K562 (cell line): Measurements from ENCODE around the gene SLAMF7. TPM values are rescaled to one million over a fixed set of nuclear protein-coding genes. Genes with fewer than 3 reads are reported as not detected.

Experiments
- ATAC-seq: fragments of 200-7000 bp; cut with Tn5 transposase; 3 replicates; pipeline ENCODE4 v1.9.1; 2020; ENCODE audit warnings: moderate library complexity
- BruUV-seq: library from RNA; stranded (reverse); fragments of 400-500 nt; replicated peaks from 2 replicates; lab custom pipeline; 2021; lab: Mats Ljungman, UMichigan
- CTCF ChIA-PET: fragments of 300-600 bp; formaldehyde crosslinking; extraction: SDS; loops from one replicate; lab custom pipeline; 2021; ENCODE audit warnings: low intra/inter-chr PET ratio; lab: Yijun Ruan, JAX
- POLR2A ChIA-PET: fragments of 300-600, 350-650 bp; sonication (Branson Sonifier 250); formaldehyde crosslinking; extraction: SDS; loops from one replicate; lab custom pipeline; 2021; ENCODE audit warnings: antibody characterized with exemption, inconsistent platforms; lab: Yijun Ruan, JAX
- DNase-seq, 4 experiments: peaks; one replicate each; pipeline versions ENCODE4 v3.0.0 to v3.0.0-alpha.2; 2011 to 2018; ENCODE audit warnings: low spot score in 3 of 4, mixed read lengths in 3 of 4; ENCODE audit errors: extremely low read depth in 1 of 4
- FAIRE-seq: peaks from 2 replicates; lab custom pipeline; 2011; peaks lifted over from hg19 to GRCh38; lab: Jason Lieb, UNC
- H2AFZ ChIP-seq: 2 replicates; pipeline ENCODE4 v1.6.0; 2011; ENCODE audit warnings: low read depth, low read length, control low read depth, inconsistent platforms
- H3K27ac ChIP-seq: fragments of 200-600 bp; 3 replicates; pipeline ENCODE4 v1.8.0; 2011; ENCODE audit warnings: low read depth, mild to moderate bottlenecking, control low read depth, inconsistent platforms, low read length, moderate library complexity, mixed read lengths; ENCODE audit errors: extremely low read depth
- H3K27me3 ChIP-seq, 2 experiments: fragments of 300-600 bp in 1 of 2; 2 replicates in 1 of 2; 3 replicates in 1 of 2; pipeline versions ENCODE4 v1.6.0 to v1.8.0; 2011; ENCODE audit warnings: inconsistent platforms in 2 of 2, low read length in 2 of 2, mild to moderate bottlenecking in 1 of 2, mixed read lengths in 1 of 2, moderate library complexity in 1 of 2; ENCODE audit not compliant: control insufficient read depth in 2 of 2, insufficient read depth in 2 of 2
- H3K36me3 ChIP-seq: fragments of 300-600 bp; 3 replicates; pipeline ENCODE4 v1.8.0; 2011; ENCODE audit warnings: mild to moderate bottlenecking, low read length, inconsistent platforms; ENCODE audit not compliant: control insufficient read depth, insufficient read depth
- H3K4me1 ChIP-seq, 2 experiments: fragments of 200-600 bp in 1 of 2; replicated peaks in 1 of 2; 2 replicates in 1 of 2; 3 replicates in 1 of 2; pipeline versions ENCODE4 v1.5.1 to v1.8.0; 2011; ENCODE audit warnings: inconsistent platforms in 2 of 2, low read length in 2 of 2, mild to moderate bottlenecking in 1 of 2, mixed read lengths in 1 of 2, moderate library complexity in 1 of 2; ENCODE audit not compliant: control insufficient read depth in 2 of 2, insufficient read depth in 2 of 2
- H3K4me2 ChIP-seq: 2 replicates; pipeline ENCODE4 v1.6.1; 2011; ENCODE audit warnings: low read length, control low read depth, inconsistent platforms, mixed read lengths; ENCODE audit not compliant: insufficient read depth
- H3K4me3 ChIP-seq: fragments of 200-600 bp; sonication (generic), shearing (Covaris generic); 2 replicates; pipeline ENCODE4 v1.5.1; 2016; ENCODE audit warnings: control low read depth, inconsistent platforms
- H3K79me2 ChIP-seq: fragments of 200-600 bp; 3 replicates; pipeline ENCODE4 v1.8.0; 2011; ENCODE audit warnings: low read length, inconsistent platforms; ENCODE audit not compliant: control insufficient read depth, insufficient read depth
- H3K9ac ChIP-seq, 2 experiments: 2 replicates each; pipeline versions ENCODE4 v1.6.0 to v1.6.1; 2011; ENCODE audit warnings: low read depth in 2 of 2, low read length in 2 of 2, control low read depth in 1 of 2, inconsistent platforms in 1 of 2, mild to moderate bottlenecking in 1 of 2, mixed read lengths in 1 of 2; ENCODE audit not compliant: insufficient read depth in 1 of 2
- H3K9me1 ChIP-seq: one replicate; pipeline ENCODE4 v1.6.0; 2011; ENCODE audit warnings: inconsistent platforms, mild to moderate bottlenecking, low read length, moderate library complexity; ENCODE audit not compliant: control insufficient read depth, insufficient read depth
- H3K9me3 ChIP-seq: replicated peaks from 2 replicates; pipeline ENCODE4 v1.5.1; 2011; ENCODE audit warnings: low read depth, low read length, inconsistent platforms; ENCODE audit not compliant: control insufficient read depth, insufficient read depth
- H4K20me1 ChIP-seq: replicated peaks from 2 replicates; pipeline ENCODE4 v1.6.1; 2011; ENCODE audit warnings: low read length, inconsistent platforms, mixed read lengths; ENCODE audit not compliant: control insufficient read depth, insufficient read depth
- BRCA1 ChIP-seq, 2 experiments: fragments of 450-650 bp in 1 of 2; sonication (generic) in 1 of 2; formaldehyde crosslinking in 1 of 2; IDR thresholded peaks; 2 replicates each; pipeline versions ENCODE4 v1.5.0 to v1.6.1; 2017 to 2020; ENCODE audit warnings: mild to moderate bottlenecking in 1 of 2, missing genetic modification reagents in 1 of 2
- CBX2 ChIP-seq: fragments of 200-600 bp; sonication (generic); IDR thresholded peaks from one replicate; pipeline ENCODE4 v1.6.1; 2012; ENCODE audit warnings: mild to moderate bottlenecking, low read length, inconsistent platforms; ENCODE audit not compliant: insufficient read depth, poor library complexity, severe bottlenecking
- FOXA1 ChIP-seq: fragments of 450-650 bp; IDR thresholded peaks from 2 replicates; pipeline ENCODE4 v1.6.1; 2016; ENCODE audit warnings: mild to moderate bottlenecking, borderline replicate concordance
- FUS ChIP-seq: fragments of 200-400 bp; formaldehyde crosslinking; optimal IDR thresholded peaks from 2 replicates; pipeline ENCODE3; 2017; ENCODE audit warnings: low read depth, low read length
- KDM1A ChIP-seq, 2 experiments: fragments of 450-650 bp; IDR thresholded peaks; 2 replicates each; pipeline ENCODE4 v1.6.1; 2016; ENCODE audit warnings: mild to moderate bottlenecking in 2 of 2
- LARP7 ChIP-seq: fragments of 450-650 bp; IDR thresholded peaks from 2 replicates; pipeline ENCODE4 v1.6.1; 2016
- MCM7 ChIP-seq, 2 experiments: fragments of 450-650 bp; IDR thresholded peaks; 2 replicates each; pipeline ENCODE4 v1.6.1; 2016 to 2018
- MEF2A ChIP-seq: IDR thresholded peaks from 2 replicates; pipeline ENCODE4 v1.6.1; 2011; ENCODE audit warnings: low read depth, mild to moderate bottlenecking, low read length, moderate library complexity; ENCODE audit not compliant: control insufficient read depth
- SMARCC2 ChIP-seq: fragments of 450-650 bp; IDR thresholded peaks from 2 replicates; pipeline ENCODE4 v1.6.1; 2017; ENCODE audit warnings: antibody characterized with exemption, moderate library complexity, mild to moderate bottlenecking, low read depth
- TCF7L2 ChIP-seq: fragments of 150-350 bp; IDR thresholded peaks from 2 replicates; pipeline ENCODE4 v1.6.1; 2016; ENCODE audit warnings: low read depth, mild to moderate bottlenecking, low read length, moderate library complexity
- WGBS: fragments of 100-300 bp; shearing (Covaris generic); methylation state at CpG from one replicate; pipeline ENCODE4 v1.1.6; 2016; ENCODE audit warnings: low coverage, mixed read lengths; ENCODE audit not compliant: insufficient coverage; ENCODE audit errors: missing lambda C conversion rate; 5-methylcytosine and 5-hydroxymethylcytosine counted together
- in situ Hi-C: fragments of 300-500 bp; cut with MboI; formaldehyde crosslinking; loops from 4 replicates; pipeline ENCODE4 v1.15.0; 2018; ENCODE audit warnings: inconsistent platforms, mixed read lengths
- intact Hi-C: fragments of 100-400 bp; cut with micrococcal nuclease; formaldehyde crosslinking; loops from 2 replicates; pipeline ENCODE4 v1.14.2; 2022
- polyA plus RNA-seq, 8 experiments: library from polyadenylated mRNA; depleted of rRNA in 4 of 8; stranded (reverse) in 5 of 8; unstranded in 3 of 8; fragments of >200 nt; fragmentation: Nextera tagmentation in 2 of 8; fragmentation: Illumina TruSeq in 1 of 8; extraction: Ambion mirVana in 2 of 8; extraction: Trizol in 1 of 8; gene quantifications; 2 replicates each; pipeline versions ENCODE4 v1.2.1 to v1.2.3, GENCODE V29; 2011 to 2014; ENCODE audit warnings: inconsistent platforms in 1 of 8, missing spikeins in 1 of 8
- total RNA-seq, 7 experiments: library from RNA; depleted of rRNA in 6 of 7; stranded (reverse); fragments of >200 nt in 6 of 7; fragmentation: Illumina TruSeq in 2 of 7; extraction: Trizol in 2 of 7; gene quantifications; 2 replicates each; pipeline versions ENCODE4 v1.2.1 to v1.2.3, GENCODE V29; 2011 to 2021; ENCODE audit warnings: low replicate concordance in 1 of 7
- TF ChIP-seq, protein P1 (sequence below): fragments of 250-450 bp; sonication (Bioruptor Pico); IDR thresholded peaks from 2 replicates; pipeline ENCODE4 v1.9.0; 2021; ENCODE audit warnings: mild to moderate bottlenecking

SLAMF7 gene
- total and polyA plus RNA-seq, 9 of the 15 experiments (the other 6 are each of a cell fraction or from before 2014, with no cell fraction given): 0.11 to 1.2 (median 0.22) TPM; not detected in 2

DNA sequence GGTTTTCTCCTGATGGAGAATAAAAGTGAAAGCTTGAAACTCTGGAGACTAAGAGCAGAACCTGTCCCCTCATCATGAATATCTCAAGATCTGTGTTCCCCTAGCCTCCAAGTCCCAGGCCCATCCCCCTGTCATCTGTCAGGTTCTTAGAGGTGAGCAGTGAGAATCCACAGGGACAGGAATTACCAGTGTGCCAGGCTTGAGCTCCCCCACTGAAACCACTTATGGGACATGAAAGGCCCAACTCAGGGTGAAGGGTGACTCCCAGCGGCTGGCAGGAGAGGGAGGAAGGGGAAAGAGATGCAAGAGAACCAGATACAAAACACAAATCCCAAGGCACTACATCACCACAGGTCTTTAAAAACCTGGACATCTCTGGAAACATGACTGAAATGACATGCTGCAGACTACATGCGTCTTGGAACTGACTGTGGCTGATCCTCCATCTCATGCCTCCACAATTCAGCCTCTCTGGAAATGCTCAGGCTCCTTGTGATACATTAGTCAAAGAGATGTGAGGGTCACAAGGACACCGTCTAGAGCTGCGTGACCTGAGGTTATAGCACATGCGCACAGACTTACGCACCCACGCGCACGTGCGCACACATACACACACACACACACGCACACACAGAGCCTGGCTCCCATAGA, 50.1 kb downstream of the SLAMF7 start:
- no peaks in the 10 kb centered on the region for H3K36me3 ChIP-seq
- TF ChIP-seq KDM1A (IDR thresholded peaks at IDR 0.05): no peak
- no peak for TF ChIP-seq MEF2A
- TF ChIP-seq MCM7 (IDR thresholded peaks at IDR 0.05): no peak
- TF ChIP-seq LARP7: no peak
- TF ChIP-seq BRCA1 (IDR thresholded peaks at IDR 0.05): no peak
- no peak for TF ChIP-seq BRCA1 (CRISPR knock-in tag; IDR thresholded peaks at IDR 0.05)
- no peak for TF ChIP-seq FOXA1
- TF ChIP-seq TCF7L2: no peak
- TF ChIP-seq, protein P1, sequence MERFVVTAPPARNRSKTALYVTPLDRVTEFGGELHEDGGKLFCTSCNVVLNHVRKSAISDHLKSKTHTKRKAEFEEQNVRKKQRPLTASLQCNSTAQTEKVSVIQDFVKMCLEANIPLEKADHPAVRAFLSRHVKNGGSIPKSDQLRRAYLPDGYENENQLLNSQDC (CRISPR knock-in tag): no peak
- no peak for TF ChIP-seq CBX2
- TF ChIP-seq FUS: no peak
- no peak for TF ChIP-seq SMARCC2
- H3K9ac ChIP-seq: no peak overlapping the region
- intact Hi-C loops: no loop called here
- H3K4me2 ChIP-seq: no peak overlapping the region
- H3K4me3 ChIP-seq: no peak overlapping the region
- H3K4me1 ChIP-seq: no peaks in the 10 kb centered on the region; a peak in 1 of 5 replicates
- FAIRE-seq: no peak
- no peak overlapping the region for H3K27ac ChIP-seq
- H3K9me3 ChIP-seq: no peaks in the 10 kb centered on the region
- no TSS peak for BruUV-seq
- no peaks in the 10 kb centered on the region for H4K20me1 ChIP-seq
- ChIA-PET CTCF (no interaction called here), POLR2A (no interaction called here)
- ATAC-seq: no peak
- WGBS: 57% methylated on average over 11 of the region's 11 CpGs
- no peak overlapping the region for H2AFZ ChIP-seq
- no peaks in the 10 kb centered on the region for H3K9me1 ChIP-seq
- no peaks in the 10 kb centered on the region for H3K79me2 ChIP-seq
- in situ Hi-C loops: no loop called here
- peaks cover 0 to 15% of the 10 kb centered on the region in 2 experiments; a peak in 2 of 5 replicates for H3K27me3 ChIP-seq
- no peak for DNase-seq
